ENCODE results near the gene BMX. TPM values are rescaled to one million over a fixed set of nuclear protein-coding genes. Genes with fewer than 3 reads are reported as not detected.

Gene BMX
- total and polyA plus RNA-seq, 8 donors, result 1.5 to 5.8 (median 2.5) TPM

- H3K4me1 ChIP-seq, result no peaks in the 10 kb centered on the region
- intact Hi-C loops (cut with DNase I), result no loop called here
- H3K36me3 ChIP-seq, result no peaks in the 10 kb centered on the region
- ATAC-seq, result peak; percentile 57
- H3K9me3 ChIP-seq, result no peaks in the 10 kb centered on the region
- peak in 1 of 4 donors; percentile 28 for DNase-seq
- TF ChIP-seq, protein P1, sequence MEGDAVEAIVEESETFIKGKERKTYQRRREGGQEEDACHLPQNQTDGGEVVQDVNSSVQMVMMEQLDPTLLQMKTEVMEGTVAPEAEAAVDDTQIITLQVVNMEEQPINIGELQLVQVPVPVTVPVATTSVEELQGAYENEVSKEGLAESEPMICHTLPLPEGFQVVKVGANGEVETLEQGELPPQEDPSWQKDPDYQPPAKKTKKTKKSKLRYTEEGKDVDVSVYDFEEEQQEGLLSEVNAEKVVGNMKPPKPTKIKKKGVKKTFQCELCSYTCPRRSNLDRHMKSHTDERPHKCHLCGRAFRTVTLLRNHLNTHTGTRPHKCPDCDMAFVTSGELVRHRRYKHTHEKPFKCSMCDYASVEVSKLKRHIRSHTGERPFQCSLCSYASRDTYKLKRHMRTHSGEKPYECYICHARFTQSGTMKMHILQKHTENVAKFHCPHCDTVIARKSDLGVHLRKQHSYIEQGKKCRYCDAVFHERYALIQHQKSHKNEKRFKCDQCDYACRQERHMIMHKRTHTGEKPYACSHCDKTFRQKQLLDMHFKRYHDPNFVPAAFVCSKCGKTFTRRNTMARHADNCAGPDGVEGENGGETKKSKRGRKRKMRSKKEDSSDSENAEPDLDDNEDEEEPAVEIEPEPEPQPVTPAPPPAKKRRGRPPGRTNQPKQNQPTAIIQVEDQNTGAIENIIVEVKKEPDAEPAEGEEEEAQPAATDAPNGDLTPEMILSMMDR (IDR thresholded peaks at IDR 0.05), result peak in 1 of 2 donors; percentile 21
- H3K27ac ChIP-seq, result no peak overlapping the region
- H3K4me3 ChIP-seq, result no peak overlapping the region
- H3K27me3 ChIP-seq, result peaks cover 0 to 23% of the 10 kb centered on the region in 2 donors
Observed at GRCh38 chrX:15567886-15568616, 67.4 kb downstream of the BMX start.

- Histone ChIP-seq H3K36me3 (no peaks in the 10 kb centered on the region), H3K27me3 (peaks cover 0 to 16% of the 10 kb centered on the region in 2 donors), H3K27ac (no peak overlapping the region), H3K9me3 (no peaks in the 10 kb centered on the region), H3K4me1 (no peaks in the 10 kb centered on the region), H3K4me3 (no peak overlapping the region)
- intact Hi-C loops (cut with DNase I), result no loop called here
- no peak for DNase-seq
- no peak for ATAC-seq
- TF ChIP-seq, protein P1 (IDR thresholded peaks at IDR 0.05), result no peak
Observed at GRCh38 chrX:15570145-15570544, 69.5 kb downstream of the BMX start.

- ATAC-seq, result peak; percentile 64
Observed at GRCh38 chrX:15574017-15574416, 73.4 kb downstream of the BMX start.

DNA sequence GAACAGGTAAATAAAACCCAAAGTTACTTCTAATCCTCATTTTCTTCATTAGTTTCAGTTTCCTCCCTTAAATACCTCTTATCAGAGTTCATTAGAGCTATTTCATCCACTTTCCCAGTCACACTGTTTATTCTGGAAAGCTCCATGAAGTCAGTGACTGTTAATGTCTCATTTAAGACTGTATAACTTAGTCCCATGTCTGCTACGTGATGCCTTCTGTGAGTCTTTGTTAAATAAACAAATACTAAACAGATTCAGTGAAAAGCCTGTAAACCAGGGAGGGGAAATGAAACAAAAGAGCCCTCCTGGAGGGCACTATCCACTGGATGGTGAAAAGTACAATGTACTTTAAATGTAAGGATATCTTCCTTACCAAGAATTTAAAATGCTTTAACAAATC, 75.4 kb downstream of the BMX start:
- TF ChIP-seq, protein P1 (IDR thresholded peaks at IDR 0.05), result no peak
- intact Hi-C loops (cut with DNase I), result no loop called here
- Histone ChIP-seq H3K27me3 (peaks cover 0 to 25% of the 10 kb centered on the region in 2 donors), H3K9me3 (no peaks in the 10 kb centered on the region), H3K36me3 (no peaks in the 10 kb centered on the region), H3K4me3 (no peak overlapping the region), H3K4me1 (no peaks in the 10 kb centered on the region), H3K27ac (no peak overlapping the region)
- ATAC-seq (peak; percentile 33), DNase-seq (no peak)

More at GRCh38 chrX:15574017-15574416, 73.4 kb downstream of the BMX start:
- H3K9me3 ChIP-seq, result no peaks in the 10 kb centered on the region
- H3K36me3 ChIP-seq, result no peaks in the 10 kb centered on the region
- H3K4me3 ChIP-seq, result no peak overlapping the region
- no peaks in the 10 kb centered on the region for H3K4me1 ChIP-seq
- H3K27me3 ChIP-seq, result peaks cover 0 to 22% of the 10 kb centered on the region in 2 donors
- no peak overlapping the region for H3K27ac ChIP-seq
- intact Hi-C loops (cut with DNase I), result no loop called here
- TF ChIP-seq, protein P1 (IDR thresholded peaks at IDR 0.05), result no peak
- DNase-seq, result no peak

GRCh38 chrX:15579778-15580747, 79.5 kb downstream of the BMX start:
- Histone ChIP-seq H3K27ac (peak overlapping the region in 1 of 2 donors; percentile 48), H3K27me3 (peaks cover 0 to 17% of the 10 kb centered on the region in 2 donors), H3K9me3 (no peaks in the 10 kb centered on the region), H3K4me1 (no peaks in the 10 kb centered on the region), H3K36me3 (no peaks in the 10 kb centered on the region), H3K4me3 (no peak overlapping the region)
- ATAC-seq (peak; percentile 72), DNase-seq (no peak)
- intact Hi-C loops (cut with DNase I), result no loop called here
- TF ChIP-seq, protein P1 (IDR thresholded peaks at IDR 0.05), result no peak

Data from left lung (tissue), 10 donors.